Stomach smooth muscle (tissue), 2 donors: ENCODE data around the gene MRPL45.

Experiments
- H3K27ac ChIP-seq: one replicate; pipeline ENCODE4 v1.7.0; 2013; ENCODE audit warnings: mild to moderate bottlenecking, low read length, inconsistent platforms
- H3K27me3 ChIP-seq, 2 donors: one replicate each; pipeline ENCODE4 v1.7.0; 2013; ENCODE audit warnings: low read length in 2 of 2; ENCODE audit not compliant: insufficient read depth in 2 of 2, control insufficient read depth in 1 of 2
- H3K36me3 ChIP-seq, 2 donors: one replicate each; pipeline ENCODE4 v1.7.0; 2013; ENCODE audit warnings: low read length in 2 of 2; ENCODE audit not compliant: control insufficient read depth in 2 of 2, insufficient read depth in 2 of 2
- H3K4me1 ChIP-seq: one replicate; pipeline ENCODE4 v1.7.0; 2013; ENCODE audit warnings: low read length; ENCODE audit not compliant: control insufficient read depth, insufficient read depth
- H3K4me3 ChIP-seq, 2 donors: one replicate each; pipeline ENCODE4 v1.7.0; 2013; ENCODE audit warnings: low read length in 2 of 2
- H3K9ac ChIP-seq, 2 donors: one replicate each; pipeline ENCODE4 v1.7.0; 2013; ENCODE audit warnings: low read length in 2 of 2, mild to moderate bottlenecking in 1 of 2
- H3K9me3 ChIP-seq, 2 donors: one replicate each; pipeline ENCODE4 v1.7.0; 2013; ENCODE audit warnings: low read length in 2 of 2; ENCODE audit not compliant: control insufficient read depth in 2 of 2
- donor health status: healthy.
- donor health status: Pancreatic carcinoma.

Gene MRPL45

GRCh38 chr17:38349097-38349730 is 52.2 kb downstream of the MRPL45 start:
- H3K4me1 ChIP-seq: peaks cover 16% of the 10 kb centered on the region
- H3K9me3 ChIP-seq: no peaks in the 10 kb centered on the region
- H3K27me3 ChIP-seq: peaks cover 0 to 1% of the 10 kb centered on the region in 2 donors
- no peak overlapping the region for H3K4me3 ChIP-seq
- H3K36me3 ChIP-seq: no peaks in the 10 kb centered on the region
- no peak overlapping the region for H3K9ac ChIP-seq
- peak overlapping the region; percentile 18 for H3K27ac ChIP-seq

GRCh38 chr17:38350035-38350434 is 53.1 kb downstream of the MRPL45 start:
- H3K9me3 ChIP-seq: no peaks in the 10 kb centered on the region
- no peak overlapping the region for H3K27ac ChIP-seq
- no peaks in the 10 kb centered on the region for H3K27me3 ChIP-seq
- peaks cover 16% of the 10 kb centered on the region for H3K4me1 ChIP-seq
- no peaks in the 10 kb centered on the region for H3K36me3 ChIP-seq
- peak overlapping the region in 1 of 2 donors; percentile 21 for H3K9ac ChIP-seq
- H3K4me3 ChIP-seq: no peak overlapping the region

GRCh38 chr17:38351412-38352222 is 54.6 kb downstream of the MRPL45 start, which contains the start of gene SOCS7:
TSS of gene SOCS7 (plus strand) at chr17:38351844. CDS start at chr17:38352053, 209 bp downstream.
- H3K4me1 ChIP-seq: peaks cover 16% of the 10 kb centered on the region

GRCh38 chr17:38352245-38353085 is 55.5 kb downstream of the MRPL45 start:
- H3K4me3 ChIP-seq: peak overlapping the region; percentile 78 to 85
- H3K36me3 ChIP-seq: no peaks in the 10 kb centered on the region
- H3K27ac ChIP-seq: peak overlapping the region; percentile 46
- H3K4me1 ChIP-seq: peaks cover 18% of the 10 kb centered on the region
- H3K27me3 ChIP-seq: no peaks in the 10 kb centered on the region
- H3K9me3 ChIP-seq: no peaks in the 10 kb centered on the region
- H3K9ac ChIP-seq: peak overlapping the region; percentile 60 to 78

More at GRCh38 chr17:38351412-38352222, 54.6 kb downstream of the MRPL45 start, which contains the start of gene SOCS7:
- peak within 1 kb of the TSS; percentile 78 to 85 for H3K4me3 ChIP-seq
- no peaks in the 10 kb centered on the region for H3K36me3 ChIP-seq
- H3K27ac ChIP-seq: peak within 1 kb of the TSS; percentile 91
- no peaks in the 10 kb centered on the region for H3K27me3 ChIP-seq
- H3K9me3 ChIP-seq: no peaks in the 10 kb centered on the region
- peak within 1 kb of the TSS; percentile 60 to 87 for H3K9ac ChIP-seq

GRCh38 chr17:38353086-38353604 is 56.2 kb downstream of the MRPL45 start:
- Histone ChIP-seq H3K9me3 (no peaks in the 10 kb centered on the region), H3K36me3 (no peaks in the 10 kb centered on the region), H3K27me3 (no peaks in the 10 kb centered on the region), H3K4me3 (peak overlapping the region; percentile 78 to 85), H3K9ac (peak overlapping the region; percentile 60 to 78), H3K4me1 (peaks cover 24% of the 10 kb centered on the region), H3K27ac (peak overlapping the region; percentile 41)

- Histone ChIP-seq H3K4me1 (peaks cover 28% of the 10 kb centered on the region), H3K36me3 (no peaks in the 10 kb centered on the region), H3K9ac (no peak overlapping the region), H3K4me3 (peak overlapping the region; percentile 78 to 85), H3K27ac (no peak overlapping the region), H3K27me3 (no peaks in the 10 kb centered on the region), H3K9me3 (no peaks in the 10 kb centered on the region)
These were observed 56.7 kb downstream of the MRPL45 start for GRCh38 chr17:38353668-38354067.

- peak overlapping the region in 1 of 2 donors; percentile 8 for H3K4me3 ChIP-seq
- H3K4me1 ChIP-seq: peaks cover 34% of the 10 kb centered on the region
- no peak overlapping the region for H3K9ac ChIP-seq
- no peaks in the 10 kb centered on the region for H3K9me3 ChIP-seq
- no peaks in the 10 kb centered on the region for H3K27me3 ChIP-seq
- H3K36me3 ChIP-seq: no peaks in the 10 kb centered on the region
- no peak overlapping the region for H3K27ac ChIP-seq
These were observed 57.5 kb downstream of the MRPL45 start for GRCh38 chr17:38354466-38354865.

GRCh38 chr17:38355251-38355650 is 58.3 kb downstream of the MRPL45 start:
- Histone ChIP-seq H3K27me3 (no peaks in the 10 kb centered on the region), H3K36me3 (no peaks in the 10 kb centered on the region), H3K4me3 (no peak overlapping the region), H3K4me1 (peaks cover 34% of the 10 kb centered on the region), H3K27ac (no peak overlapping the region), H3K9me3 (no peaks in the 10 kb centered on the region), H3K9ac (peak overlapping the region; percentile 10 to 36)

GRCh38 chr17:38357486-38358123 is 60.6 kb downstream of the MRPL45 start:
- no peak overlapping the region for H3K9ac ChIP-seq
- H3K36me3 ChIP-seq: no peaks in the 10 kb centered on the region
- H3K4me1 ChIP-seq: peaks cover 31% of the 10 kb centered on the region
- H3K9me3 ChIP-seq: no peaks in the 10 kb centered on the region
- H3K27me3 ChIP-seq: no peaks in the 10 kb centered on the region
- H3K27ac ChIP-seq: peak overlapping the region; percentile 42
- H3K4me3 ChIP-seq: no peak overlapping the region
